Astrocyte of the hippocampus (primary cell): ENCODE data around the gene NPFFR1.
A peak's percentile ranks its signal among the peaks of the same experiment; 100 is the strongest.
"Not testable (repeated sequence)": the region's sequence is repeated elsewhere in the genome, so short reads cannot be mapped to it uniquely, and the experiment has no call there.

ENCODE experiments used
- DNase-seq: peaks from one replicate; pipeline ENCODE4 v3.0.0; 2011; ENCODE audit warnings: low read depth, low spot score

Gene NPFFR1

DNA sequence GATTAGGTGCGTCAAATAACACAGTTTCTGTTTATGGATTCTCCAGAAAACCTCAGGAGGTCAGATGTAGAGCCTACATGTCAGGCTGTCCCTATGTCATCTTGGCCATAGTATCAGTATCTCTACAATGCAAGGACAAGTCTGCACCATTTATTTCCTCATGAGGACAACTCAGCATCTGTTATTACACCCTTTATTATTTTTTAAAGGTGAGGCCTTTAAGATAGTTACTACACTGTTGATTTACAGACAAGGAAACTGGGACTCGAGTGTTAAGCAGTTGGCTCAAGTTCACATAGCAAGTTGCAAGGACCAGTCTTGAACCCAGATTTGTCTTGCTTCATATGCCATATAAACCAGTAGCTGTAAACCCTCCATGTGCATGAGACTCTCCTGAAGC lies 27.3 kb downstream of the NPFFR1 start:
- no peak for DNase-seq

DNA sequence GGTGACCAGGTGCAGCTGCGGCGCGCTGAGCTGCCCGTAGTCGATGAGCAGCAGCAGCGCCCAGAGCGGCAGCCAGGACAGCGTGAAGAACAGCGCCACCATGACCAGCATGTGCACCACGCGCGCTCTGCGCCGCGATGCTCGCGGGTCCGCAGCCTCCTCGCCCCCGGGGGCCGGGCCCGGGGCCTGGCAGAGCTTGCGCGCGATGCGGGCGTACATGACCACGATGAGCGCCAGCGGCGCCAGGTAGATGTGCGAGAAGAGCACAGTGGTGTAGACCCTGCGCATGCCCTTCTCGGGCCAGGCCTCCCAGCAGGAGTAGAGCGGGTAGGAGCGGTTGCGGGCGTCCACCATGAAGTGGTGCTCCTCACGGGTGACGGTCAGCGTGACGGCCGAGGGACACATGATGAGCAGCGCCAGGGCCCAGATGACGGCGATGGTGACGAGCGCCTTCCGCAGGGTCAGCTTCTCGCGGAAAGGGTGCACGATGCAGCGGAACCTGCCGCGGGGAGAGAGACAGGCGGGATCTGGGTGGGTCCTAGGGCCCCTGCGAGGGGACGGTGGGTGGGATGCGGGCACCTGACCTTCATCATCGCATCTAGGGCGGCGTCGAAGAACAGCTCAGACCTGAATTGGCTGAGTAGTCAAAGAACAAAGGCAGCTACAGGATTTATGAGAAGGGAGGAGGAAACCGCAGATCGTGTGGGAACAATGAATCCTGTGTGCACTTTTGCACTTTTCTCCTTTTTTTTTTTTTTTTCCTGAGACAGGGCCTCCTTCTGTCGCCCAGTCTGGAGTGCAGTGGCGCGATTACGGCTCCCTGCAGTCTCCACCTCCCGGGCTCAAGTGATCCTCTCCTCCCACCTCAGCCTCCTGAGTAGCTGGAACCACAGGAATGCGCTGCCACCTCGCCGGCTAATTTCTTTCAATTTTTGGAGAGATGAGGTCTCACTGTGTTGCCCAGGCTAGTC lies 28.2 kb downstream of the NPFFR1 start:
- peak; percentile 65 for DNase-seq

GRCh38 chr10:70254778-70255328 lies 29.0 kb downstream of the NPFFR1 start:
- DNase-seq, result no peak

- no peak for DNase-seq
These were observed 29.7 kb downstream of the NPFFR1 start for GRCh38 chr10:70253878-70254765.

DNA sequence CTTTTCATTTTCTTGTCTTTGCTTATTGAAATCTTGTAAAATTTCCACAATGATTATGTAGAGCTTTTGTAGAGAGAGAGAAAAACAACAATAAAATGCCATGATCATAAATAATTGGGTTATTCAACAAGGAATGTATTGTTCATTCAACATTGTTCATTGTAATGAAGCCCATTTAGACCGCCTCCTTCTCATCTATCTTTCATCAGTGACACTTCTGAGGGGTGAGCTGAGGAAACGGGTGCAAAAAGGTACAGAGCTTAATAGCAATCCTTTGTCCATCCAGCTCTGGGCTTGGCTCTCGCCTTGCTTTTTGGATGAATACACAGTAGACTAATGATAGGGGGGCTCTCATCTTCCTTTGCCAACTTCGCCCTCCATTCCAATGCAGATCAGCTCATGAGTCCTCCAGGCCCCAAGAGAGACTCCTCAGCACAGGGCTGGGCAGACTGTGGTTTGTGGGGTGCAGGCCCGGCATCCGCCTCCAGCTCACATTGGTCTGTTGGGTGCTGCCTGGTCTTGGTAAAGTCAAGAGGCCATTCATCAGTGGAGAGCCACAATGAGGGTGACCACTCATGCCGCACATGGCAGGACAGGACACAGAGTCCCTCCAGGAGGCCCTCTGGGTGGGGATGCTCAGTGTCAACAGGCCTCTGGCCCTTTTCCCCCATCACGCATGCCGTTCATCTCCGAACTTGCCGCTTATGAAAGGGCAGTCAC lies 32.7 kb downstream of the NPFFR1 start:
- DNase-seq, result no peak

- DNase-seq, result no peak
These were observed 36.4 kb downstream of the NPFFR1 start for GRCh38 chr10:70247360-70247759.

GRCh38 chr10:70241081-70241480 lies 42.7 kb downstream of the NPFFR1 start:
- DNase-seq, result no peak

DNA sequence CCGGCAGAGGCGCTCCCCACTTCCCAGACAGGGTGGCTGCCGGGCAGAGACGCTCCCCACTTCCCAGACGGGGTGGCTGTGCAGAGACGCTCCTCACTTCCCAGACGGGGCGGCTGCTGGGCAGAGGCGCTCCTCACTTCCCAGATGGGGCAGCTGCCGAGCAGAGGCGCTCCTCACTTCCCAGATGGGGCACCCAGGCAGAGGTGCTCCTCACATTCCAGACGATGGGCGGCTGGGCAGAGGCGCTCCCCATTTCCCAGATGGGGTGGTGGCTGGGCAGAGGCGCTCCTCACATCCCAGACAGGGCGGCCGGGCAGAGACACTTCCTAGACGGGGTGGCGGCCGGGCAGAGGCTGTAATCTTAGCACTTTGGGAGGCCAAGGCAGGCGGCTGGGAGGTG lies 43.8 kb downstream of the NPFFR1 start:
- not testable (repeated sequence) for DNase-seq

- DNase-seq, result not testable (repeated sequence)
These were observed 44.5 kb downstream of the NPFFR1 start for GRCh38 chr10:70239077-70239976.

DNA sequence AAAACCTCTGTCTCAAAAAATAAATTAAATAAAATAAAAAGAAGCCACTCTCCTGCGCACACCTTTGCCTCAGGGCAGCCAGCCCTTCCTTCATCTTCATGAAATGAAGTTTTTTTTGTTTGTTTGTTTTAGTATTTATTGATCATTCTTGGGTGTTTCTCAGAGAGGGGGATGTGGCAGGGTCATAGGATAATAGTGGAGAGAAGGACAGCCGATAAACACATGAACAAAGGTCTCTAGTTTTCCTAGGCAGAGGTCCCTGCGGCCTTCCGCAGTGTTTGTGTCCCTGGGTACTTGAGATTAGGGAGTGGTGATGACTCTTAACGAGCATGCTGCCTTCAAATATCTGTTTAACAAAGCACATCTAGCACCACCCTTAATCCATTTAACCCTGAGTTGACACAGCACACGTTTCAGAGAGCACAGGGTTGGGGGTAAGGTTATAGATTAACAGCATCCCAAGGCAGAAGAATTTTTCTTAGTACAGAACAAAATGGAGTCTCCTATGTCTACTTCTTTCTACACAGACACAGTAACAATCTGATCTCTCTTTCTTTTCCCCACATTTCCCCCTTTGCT lies 45.8 kb downstream of the NPFFR1 start:
- DNase-seq, result not testable (repeated sequence)

DNA sequence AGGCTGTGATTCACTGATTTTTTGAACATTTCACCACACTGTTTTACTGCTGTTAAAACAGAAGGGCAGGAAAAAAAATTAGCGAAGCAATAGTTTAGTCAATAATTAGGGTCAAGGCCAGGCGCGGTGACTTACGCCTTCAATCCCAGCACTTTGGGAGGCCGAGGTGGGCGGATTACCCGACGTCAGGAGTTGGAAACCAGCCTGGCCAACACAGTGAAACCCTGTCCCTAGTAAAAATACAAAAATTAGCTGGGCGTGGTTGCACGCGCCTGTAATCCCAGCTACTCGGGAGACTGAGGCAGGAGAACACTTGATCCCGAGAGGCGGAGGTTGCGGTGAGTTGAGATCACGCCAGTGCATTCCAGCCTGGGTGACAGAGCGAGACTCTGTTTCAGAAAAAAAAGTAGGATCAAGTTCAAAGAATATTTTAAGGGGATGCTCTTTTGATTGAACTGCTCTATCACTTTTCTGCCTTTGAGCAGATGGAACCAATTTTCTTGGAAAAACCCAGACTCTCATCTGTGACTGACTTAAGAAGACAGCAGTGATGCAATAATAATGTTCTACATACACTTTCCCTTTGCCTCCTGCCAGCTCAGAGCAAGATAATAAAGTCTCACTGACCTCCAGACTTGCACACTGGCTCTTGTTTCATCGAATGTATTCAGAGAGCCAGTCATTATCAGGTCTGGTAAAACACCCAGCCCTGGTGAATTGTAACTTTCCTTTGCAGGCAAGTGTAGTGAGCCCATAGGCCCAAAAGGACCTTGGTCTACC lies 48.9 kb downstream of the NPFFR1 start:
- no peak for DNase-seq

DNA sequence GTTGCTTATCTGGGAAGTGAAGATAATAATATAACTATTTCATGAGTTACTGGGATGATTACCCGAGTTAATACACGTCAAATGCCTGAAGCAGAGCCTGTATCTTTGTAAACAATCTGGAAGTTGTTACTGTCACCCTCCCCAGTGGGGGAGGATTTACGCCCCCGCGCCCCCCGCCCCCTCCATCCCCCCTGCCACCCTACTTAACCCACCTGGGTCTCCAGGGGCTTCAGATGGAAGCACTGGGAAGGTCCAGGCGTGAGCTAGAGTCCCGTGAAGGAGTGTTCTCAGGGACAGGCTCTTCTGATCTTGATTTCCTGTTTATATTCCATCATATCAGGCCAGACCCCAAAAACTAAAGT lies 49.9 kb downstream of the NPFFR1 start:
- DNase-seq, result no peak

DNA sequence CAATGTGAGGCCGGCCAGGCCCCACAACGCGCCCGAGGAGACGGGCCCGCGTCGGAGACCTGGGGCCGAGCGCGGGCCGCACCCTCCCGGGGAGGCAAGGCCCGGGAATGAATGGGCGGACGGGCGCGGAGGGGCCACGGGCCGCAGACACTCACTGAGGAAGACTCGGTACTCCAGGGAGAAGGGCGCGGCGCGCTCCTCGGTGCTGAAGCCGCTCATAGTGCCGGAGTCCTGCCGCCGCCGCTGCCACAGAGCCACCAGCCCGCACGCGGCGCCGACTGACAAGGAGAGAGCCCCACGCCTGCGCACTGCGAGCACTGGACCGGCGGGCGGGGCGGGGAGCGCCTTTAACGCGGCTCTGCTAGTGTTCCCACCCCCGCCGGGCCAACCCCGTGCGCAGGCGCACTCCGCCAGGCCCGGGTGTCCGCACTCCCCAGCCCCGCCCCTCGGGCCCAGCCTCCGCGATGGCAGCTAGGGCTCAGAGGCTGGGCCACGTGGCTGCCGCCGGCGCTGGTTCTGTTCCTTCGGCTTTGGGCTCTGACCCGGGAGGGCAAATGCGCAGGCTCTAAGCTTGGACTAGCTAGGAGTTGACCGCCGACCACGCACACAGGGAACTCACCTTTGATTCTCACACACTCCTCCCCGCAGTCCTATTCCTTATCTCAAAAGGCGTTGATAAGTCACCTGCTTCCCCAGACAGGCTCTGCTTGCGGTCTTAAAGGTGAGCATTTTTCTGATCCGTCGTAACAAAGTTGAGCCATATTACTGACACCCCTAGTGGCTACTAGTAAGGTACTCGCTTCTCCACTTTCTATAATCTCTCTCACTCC lies 50.5 kb downstream of the NPFFR1 start, which contains the start of gene PPA1:
TSS of gene PPA1 (minus strand) at position 321 of the 830 bp plus-strand sequence. CDS start at position 219, 102 bp downstream.
- DNase-seq, result peak; percentile 99

GRCh38 chr10:70232859-70233108 lies 51.0 kb downstream of the NPFFR1 start:
- DNase-seq, result no peak

GRCh38 chr10:70232155-70232858 lies 51.5 kb downstream of the NPFFR1 start:
- peak; percentile 78 for DNase-seq

DNA sequence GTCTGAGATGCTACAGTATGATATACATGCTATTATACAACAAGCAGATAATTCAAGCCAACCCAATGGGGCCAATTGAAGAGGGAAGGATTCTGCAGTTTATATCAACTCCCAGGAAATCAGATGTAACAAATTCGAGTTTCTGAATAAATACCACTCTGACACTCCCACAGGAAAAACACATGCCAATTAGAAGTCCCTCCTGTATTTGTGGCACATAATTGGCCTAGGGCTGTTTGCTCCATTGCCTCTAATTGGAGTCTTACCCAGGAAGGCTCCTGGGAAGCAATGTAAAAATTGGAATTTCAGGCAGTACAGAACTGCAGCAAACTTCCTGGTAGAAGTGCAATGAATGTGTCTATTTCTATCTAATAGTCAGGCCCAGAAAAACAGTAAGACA lies 55.3 kb downstream of the NPFFR1 start:
- peak; percentile 23 for DNase-seq

DNA sequence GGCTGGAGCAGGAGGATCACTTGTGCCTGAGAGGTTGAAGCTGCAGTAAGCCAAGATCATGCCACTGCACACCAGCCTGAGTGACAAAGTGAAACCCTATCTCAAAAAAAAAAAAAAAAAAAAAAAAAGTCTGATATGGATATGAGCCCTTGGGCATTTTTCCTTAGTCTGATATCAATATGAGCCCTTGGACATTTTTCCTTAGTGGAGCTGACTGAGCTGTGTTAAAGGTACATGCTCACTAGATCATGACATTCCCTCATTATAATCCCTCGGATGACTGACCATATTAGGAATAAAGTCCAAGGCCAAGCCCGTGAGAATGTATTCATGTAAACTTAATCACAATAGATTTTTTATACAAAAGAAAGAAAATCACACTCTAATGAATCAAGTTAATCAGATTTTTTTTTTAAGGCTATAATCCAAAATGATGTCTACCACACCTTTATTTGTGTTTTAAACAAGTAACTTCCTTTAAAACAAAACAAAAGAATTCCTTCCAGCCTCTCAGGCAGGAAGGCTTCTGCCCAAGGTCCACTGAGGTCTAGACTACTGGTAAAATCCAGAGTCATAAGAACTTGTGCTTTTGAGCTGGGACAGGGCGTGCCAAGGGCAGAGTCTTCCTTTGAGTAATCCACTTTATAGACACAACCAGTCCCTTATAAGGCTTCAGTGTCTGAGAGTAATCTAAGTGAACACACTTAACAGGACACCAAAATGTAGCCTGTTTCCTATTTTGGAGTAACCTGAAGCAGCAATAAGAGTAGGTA lies 56.1 kb downstream of the NPFFR1 start:
- peak; percentile 75 for DNase-seq
